ENCODE measurements around the gene P2RY11. TPM values are rescaled to one million over a fixed set of nuclear protein-coding genes. Genes with fewer than 3 reads are reported as not detected.

The P2RY11 gene
- total RNA-seq, 1 experiment from 2014 or later: 60.6 TPM

DNA sequence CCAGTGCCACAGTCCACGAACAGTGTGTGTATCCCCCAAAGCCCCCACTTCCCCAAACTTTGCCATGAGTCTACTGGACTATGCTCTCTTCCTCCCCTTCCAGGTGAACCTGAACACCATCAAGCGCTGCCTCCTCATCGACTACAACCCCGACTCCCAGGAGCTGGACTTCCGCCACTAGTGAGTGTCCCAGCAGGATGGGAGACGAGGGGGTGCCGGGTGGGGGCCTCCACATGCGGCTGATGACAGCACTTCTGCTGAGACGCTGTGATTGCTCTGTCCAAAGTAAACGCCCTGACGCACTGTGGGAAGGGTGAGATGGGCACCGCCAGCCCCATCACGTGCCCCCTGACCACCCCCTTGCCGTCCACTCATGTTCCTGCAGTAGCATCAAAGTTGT lies 2.0 kb upstream of the P2RY11 start:
- Histone ChIP-seq H3K79me1 (ENCODE audit: insufficient read depth, low read depth, low read length, poor library complexity, severe bottlenecking) (no peaks in the 10 kb centered on the region), H3K9ac (ENCODE audit: extremely low read depth, insufficient read length, low read length) (no peak overlapping the region), H2AK5ac (ENCODE audit: insufficient read length, low read length) (no peak overlapping the region), H2BK120ac (ENCODE audit: low read depth, low read length, poor library complexity, severe bottlenecking) (no peak overlapping the region), H3K4ac (ENCODE audit: low read depth, low read length) (no peak overlapping the region), H3K14ac (ENCODE audit: insufficient read depth, low read length) (no peak overlapping the region), H2BK12ac (ENCODE audit: insufficient read length, low read depth, low read length) (no peak overlapping the region), H4K91ac (ENCODE audit: insufficient read length, low read depth, low read length) (no peak overlapping the region), H4K5ac (ENCODE audit: insufficient read length, low read depth, low read length) (no peak overlapping the region), H3K23ac (ENCODE audit: insufficient read length, low read depth, low read length) (no peak overlapping the region), H3K56ac (ENCODE audit: insufficient read length, low read depth, low read length) (no peak overlapping the region), H2AFZ (ENCODE audit: low read length) (no peak overlapping the region), H3K27ac (ENCODE audit: insufficient read length, low read depth, low read length) (no peak overlapping the region), H3K4me1 (ENCODE audit: insufficient read depth, low read length) (no peaks in the 10 kb centered on the region; the same call in 1 of the 2 replicates), H3K23me2 (ENCODE audit: insufficient read length, low read depth, low read length, poor library complexity, severe bottlenecking) (peaks cover 7% of the 10 kb centered on the region), H3T11ph (ENCODE audit: low read length) (no peak overlapping the region), H2BK5ac (ENCODE audit: insufficient read length, low read length) (no peak overlapping the region), H3K9me3 (ENCODE audit: control insufficient read depth, low read depth, low read length) (no peaks in the 10 kb centered on the region), H2BK20ac (ENCODE audit: low read depth, low read length, poor library complexity, severe bottlenecking) (no peak overlapping the region), H4K20me1 (ENCODE audit: control insufficient read depth, insufficient read depth, insufficient read length) (no peaks in the 10 kb centered on the region), H2BK15ac (ENCODE audit: low read depth, low read length) (no peak overlapping the region), H4K8ac (replicated peaks; ENCODE audit: insufficient read length, low read depth, low read length) (no peak overlapping the region), H3K18ac (ENCODE audit: insufficient read length, low read depth, low read length) (no peak overlapping the region), H3K27me3 (ENCODE audit: insufficient read depth, low read length) (no peaks in the 10 kb centered on the region), H3K79me2 (ENCODE audit: insufficient read depth, low read length) (peaks cover 7% of the 10 kb centered on the region; the same call in 1 of the 2 replicates), H3K4me2 (ENCODE audit: insufficient read depth, insufficient read length, low read length) (no peak overlapping the region)
- peaks cover 33 to 61% (median 49%) of the 10 kb centered on the region in 3 experiments for H3K36me3 Mint-ChIP-seq (ENCODE audit: insufficient read depth in 1 of 3, low read depth in 3 of 3)
- H3K27ac Mint-ChIP-seq: no peak overlapping the region
- no peak for DNase-seq
- H3K4me1 Mint-ChIP-seq: peaks cover 7 to 18% of the 10 kb centered on the region in 2 experiments
- TF ChIP-seq, protein P1, sequence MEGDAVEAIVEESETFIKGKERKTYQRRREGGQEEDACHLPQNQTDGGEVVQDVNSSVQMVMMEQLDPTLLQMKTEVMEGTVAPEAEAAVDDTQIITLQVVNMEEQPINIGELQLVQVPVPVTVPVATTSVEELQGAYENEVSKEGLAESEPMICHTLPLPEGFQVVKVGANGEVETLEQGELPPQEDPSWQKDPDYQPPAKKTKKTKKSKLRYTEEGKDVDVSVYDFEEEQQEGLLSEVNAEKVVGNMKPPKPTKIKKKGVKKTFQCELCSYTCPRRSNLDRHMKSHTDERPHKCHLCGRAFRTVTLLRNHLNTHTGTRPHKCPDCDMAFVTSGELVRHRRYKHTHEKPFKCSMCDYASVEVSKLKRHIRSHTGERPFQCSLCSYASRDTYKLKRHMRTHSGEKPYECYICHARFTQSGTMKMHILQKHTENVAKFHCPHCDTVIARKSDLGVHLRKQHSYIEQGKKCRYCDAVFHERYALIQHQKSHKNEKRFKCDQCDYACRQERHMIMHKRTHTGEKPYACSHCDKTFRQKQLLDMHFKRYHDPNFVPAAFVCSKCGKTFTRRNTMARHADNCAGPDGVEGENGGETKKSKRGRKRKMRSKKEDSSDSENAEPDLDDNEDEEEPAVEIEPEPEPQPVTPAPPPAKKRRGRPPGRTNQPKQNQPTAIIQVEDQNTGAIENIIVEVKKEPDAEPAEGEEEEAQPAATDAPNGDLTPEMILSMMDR (conservative IDR thresholded peaks at IDR 0.05): no peak
- H3K27me3 Mint-ChIP-seq (ENCODE audit: low read depth): no peaks in the 10 kb centered on the region; the same call in none of the 2 replicates
- no peak overlapping the region; a peak in 1 of 5 replicates for H3K4me3 Mint-ChIP-seq
- no CpG with 5 or more reads among the region's 14 CpGs for WGBS (ENCODE audit: extremely low coverage, insufficient read length, low lambda C conversion rate)
- no peaks in the 10 kb centered on the region; a peak in 2 of 5 replicates for H3K9me3 Mint-ChIP-seq
